Uterus (tissue), 2 donors: Measurements from ENCODE around the gene ACSF2.

ENCODE experiments used
- CTCF ChIP-seq, 4 experiments: fragments of 200-600 bp in 2 of 4; fragments of 450-650 bp in 2 of 4; sonication (generic) in 2 of 4; IDR thresholded peaks; one replicate each; pipeline ENCODE4 v1.5.1; 2016 to 2019; ENCODE audit warnings: antibody characterized with exemption in 4 of 4, mild to moderate bottlenecking in 2 of 4, moderate library complexity in 1 of 4
- POLR2A ChIP-seq, 2 donors: fragments of 450-650 bp; IDR thresholded peaks; one replicate each; pipeline ENCODE4 v1.6.1; 2016; ENCODE audit warnings: antibody characterized with exemption in 2 of 2, mild to moderate bottlenecking in 1 of 2, moderate library complexity in 1 of 2

- TF ChIP-seq CTCF (IDR thresholded peaks at IDR 0.05) (no peak), POLR2A (IDR thresholded peaks at IDR 0.05) (no peak)
Observed at GRCh38 chr17:50466371-50467113, 40.5 kb downstream of the ACSF2 start.
